ENCODE results near the gene CEP112.

- TF ChIP-seq ARNTL (CRISPR knock-in tag; IDR thresholded peaks at IDR 0.05; ENCODE audit: borderline replicate concordance, low read depth) (no peak), TOX (CRISPR knock-in tag; IDR thresholded peaks at IDR 0.05; ENCODE audit: borderline replicate concordance) (no peak), RARB (CRISPR knock-in tag; IDR thresholded peaks at IDR 0.05) (no peak), ZC3H10 (CRISPR knock-in tag; IDR thresholded peaks at IDR 0.05) (no peak), TSHZ2 (CRISPR knock-in tag; IDR thresholded peaks at IDR 0.05) (no peak), GLIS3 (CRISPR knock-in tag; IDR thresholded peaks at IDR 0.05) (no peak)
These were observed 442.5 kb downstream of the CEP112 start for GRCh38 chr17:65749479-65749878.
